SU-DHL-6 (cell line): ENCODE results near the gene BCO1.

Experiments used
- H2AFZ ChIP-seq: fragments of 200-600 bp; sonication (generic); 2 replicates; pipeline ENCODE4 v1.6.1; 2014; ENCODE audit warnings: low read depth, mild to moderate bottlenecking, moderate library complexity, mixed read lengths, antibody characterized with exemption, low read length; ENCODE audit not compliant: severe bottlenecking
- H3F3A ChIP-seq: fragments of 200-600 bp; shearing (Covaris generic); 2 replicates; pipeline ENCODE4 v1.6.0; 2016; ENCODE audit warnings: antibody characterized with exemption, mild to moderate bottlenecking; ENCODE audit not compliant: insufficient read depth
- H3K27ac ChIP-seq: fragments of 200-600 bp; sonication (generic); 2 replicates; pipeline ENCODE4 v1.5.1; 2016; ENCODE audit warnings: low read depth, mild to moderate bottlenecking, low read length, moderate library complexity, mixed read lengths
- H3K27me3 ChIP-seq: fragments of 200-600 bp; sonication (generic), shearing (Covaris generic); 2 replicates; pipeline ENCODE4 v1.6.0; 2014; ENCODE audit warnings: mild to moderate bottlenecking, low read length
- H3K36me3 ChIP-seq: fragments of 200-600 bp; sonication (generic); 2 replicates; pipeline ENCODE4 v1.6.1; 2014; ENCODE audit warnings: mild to moderate bottlenecking, low read length, mixed read lengths
- H3K4me2 ChIP-seq: fragments of 300-600, 200-600 bp; shearing (Covaris generic), sonication (generic); 2 replicates; pipeline ENCODE4 v1.6.0; 2014; ENCODE audit warnings: low read length, low read depth, mild to moderate bottlenecking; ENCODE audit not compliant: poor library complexity, severe bottlenecking
- H3K4me3 ChIP-seq: fragments of 200-600 bp; sonication (generic); 2 replicates; pipeline ENCODE4 v1.5.1; 2014; ENCODE audit warnings: antibody characterized with exemption, low read length, mild to moderate bottlenecking, mixed read lengths; ENCODE audit not compliant: insufficient read depth, poor library complexity, severe bottlenecking
- H3K79me2 ChIP-seq: fragments of 200-600 bp; sonication (generic); 2 replicates; pipeline ENCODE4 v1.6.1; 2014; ENCODE audit warnings: mild to moderate bottlenecking, low read length, moderate library complexity; ENCODE audit not compliant: insufficient read depth
- H3K9ac ChIP-seq: fragments of 200-600 bp; sonication (generic); 2 replicates; pipeline ENCODE4 v1.7.0; 2014; ENCODE audit warnings: mild to moderate bottlenecking, low read length
- H3K9me2 ChIP-seq: fragments of 200-600 bp; sonication (generic); replicated peaks from 2 replicates; pipeline ENCODE4 v1.6.1; 2014; ENCODE audit warnings: low read length; ENCODE audit not compliant: insufficient read depth
- H3K9me3 ChIP-seq: fragments of 200-600 bp; sonication (generic); 2 replicates; pipeline ENCODE4 v1.6.1; 2014; ENCODE audit warnings: low read length, mixed read lengths; ENCODE audit not compliant: insufficient read depth
- H4K20me1 ChIP-seq: fragments of 200-600 bp; sonication (generic); 2 replicates; pipeline ENCODE4 v1.6.1; 2014; ENCODE audit warnings: low read depth, mild to moderate bottlenecking, antibody characterized with exemption, low read length, moderate library complexity, mixed read lengths
- EZH2phosphoT487 ChIP-seq: fragments of 200-600 bp; sonication (generic), shearing (Covaris generic); conservative IDR thresholded peaks from 2 replicates; pipeline ENCODE4 v1.6.1; 2018; ENCODE audit warnings: mild to moderate bottlenecking, antibody characterized with exemption, low read length, moderate library complexity, mixed read lengths

Gene BCO1

DNA sequence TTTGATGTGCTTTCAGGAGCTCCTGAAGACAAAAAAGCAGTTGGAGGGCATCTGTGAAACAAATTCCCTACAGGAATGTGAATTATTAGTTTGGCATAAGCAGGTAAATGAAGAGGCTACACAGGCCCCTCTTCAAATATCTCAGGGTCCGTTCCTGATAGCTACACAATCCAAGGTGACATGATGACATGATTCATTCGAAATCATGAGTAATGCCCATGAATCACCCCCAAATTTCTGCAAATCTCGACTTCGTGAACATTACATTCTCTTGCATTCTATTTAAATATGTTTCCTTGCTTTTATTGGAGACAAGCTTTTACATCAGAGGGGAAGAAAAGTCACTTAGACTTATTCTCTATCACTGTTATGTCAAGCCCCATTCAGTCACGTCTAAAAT is 98.6 kb downstream of the BCO1 start:
- H3K79me2 ChIP-seq, result no peaks in the 10 kb centered on the region
- H3K36me3 ChIP-seq, result no peaks in the 10 kb centered on the region

More for the DNA sequence above, 98.6 kb downstream of the BCO1 start:
- Histone ChIP-seq H3F3A (no peaks in the 10 kb centered on the region), H2AFZ (no peak overlapping the region), H3K27me3 (no peaks in the 10 kb centered on the region), H3K9me3 (no peaks in the 10 kb centered on the region), H3K4me3 (no peak overlapping the region), H3K4me2 (no peak overlapping the region), H4K20me1 (no peaks in the 10 kb centered on the region; the same call in 1 of the 2 replicates), H3K9ac (no peak overlapping the region), H3K9me2 (no peaks in the 10 kb centered on the region), H3K27ac (no peak overlapping the region)
- TF ChIP-seq EZH2phosphoT487, result no peak
